ENCODE data around the gene ATXN7.

GRCh38 chr3:63990204-63990603 is 126.5 kb downstream of the ATXN7 start:
- TF ChIP-seq CTCF (IDR thresholded peaks at IDR 0.05) (no peak), POLR2A (IDR thresholded peaks at IDR 0.05) (no peak)
